GM23338 (cell line): Measurements from ENCODE around the gene TMED10.

Source experiments
- CREB1 ChIP-seq: fragments of 250-450 bp; sonication (Bioruptor Pico); IDR thresholded peaks from 2 replicates; pipeline ENCODE4 v1.5.0; 2020; ENCODE audit warnings: low read depth, mild to moderate bottlenecking, moderate library complexity
- EZH2 ChIP-seq: fragments of 200-600 bp; sonication (generic); IDR thresholded peaks from one replicate; pipeline ENCODE4 v1.8.0; 2017; ENCODE audit warnings: antibody characterized with exemption, mild to moderate bottlenecking, low read depth; ENCODE audit not compliant: unreplicated experiment
- EZH2phosphoT487 ChIP-seq: fragments of 200-600 bp; sonication (generic); IDR thresholded peaks from one replicate; pipeline ENCODE4 v1.8.1; 2018; ENCODE audit warnings: antibody characterized with exemption; ENCODE audit not compliant: unreplicated experiment
- JUNB ChIP-seq: IDR thresholded peaks from one replicate; pipeline ENCODE4 v1.6.1; 2016; ENCODE audit warnings: antibody characterized with exemption; ENCODE audit not compliant: unreplicated experiment
- POLR2AphosphoS5 ChIP-seq: IDR thresholded peaks from 2 replicates; pipeline ENCODE4 v1.6.1; 2016; ENCODE audit warnings: antibody characterized with exemption, low read depth
- STAT1 ChIP-seq: IDR thresholded peaks from one replicate; pipeline ENCODE4 v1.6.1; 2016; ENCODE audit warnings: antibody characterized with exemption; ENCODE audit not compliant: unreplicated experiment
- ZNF114 ChIP-seq: fragments of 250-450 bp; sonication (Bioruptor Pico); IDR thresholded peaks from 2 replicates; pipeline ENCODE4 v1.5.0; 2020; ENCODE audit warnings: mild to moderate bottlenecking, moderate library complexity
- TF ChIP-seq, protein P1 (sequence below), 2 experiments: fragments of 200-600 bp in 1 of 2; sonication (generic) in 1 of 2; conservative IDR thresholded peaks; 2 replicates each; pipeline versions ENCODE4 v1.5.1 to v1.6.1; 2016 to 2017; ENCODE audit warnings: antibody characterized with exemption in 2 of 2, low read depth in 2 of 2, mild to moderate bottlenecking in 2 of 2, moderate library complexity in 1 of 2
- TF ChIP-seq, protein P2 (sequence below): IDR thresholded peaks from one replicate; pipeline ENCODE4 v1.6.1; 2018; ENCODE audit warnings: antibody characterized with exemption; ENCODE audit not compliant: unreplicated experiment
- TF ChIP-seq, protein P3 (sequence below): IDR thresholded peaks from 2 replicates; pipeline ENCODE4 v1.6.1; 2016; ENCODE audit warnings: antibody characterized with exemption

DNA sequence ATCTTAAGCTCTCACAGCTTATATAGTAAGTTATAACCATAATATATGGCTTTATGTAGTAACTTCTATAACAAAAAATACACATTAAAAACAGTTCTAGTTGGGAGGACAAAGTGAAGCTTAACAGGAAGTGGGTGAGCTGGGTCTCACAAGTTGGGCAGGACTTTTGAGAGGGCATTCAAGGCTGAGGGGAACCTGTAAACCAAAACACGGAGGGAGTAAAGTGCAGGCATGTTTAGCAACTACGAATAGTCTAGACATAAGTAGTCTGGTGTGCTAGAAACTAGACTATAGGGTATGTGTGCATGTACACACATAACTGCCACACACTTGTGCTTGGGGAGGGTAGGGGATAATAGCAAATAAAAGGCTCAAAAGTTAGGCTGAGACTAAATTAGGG is 35.4 kb downstream of the TMED10 start:
- TF ChIP-seq, protein P1, sequence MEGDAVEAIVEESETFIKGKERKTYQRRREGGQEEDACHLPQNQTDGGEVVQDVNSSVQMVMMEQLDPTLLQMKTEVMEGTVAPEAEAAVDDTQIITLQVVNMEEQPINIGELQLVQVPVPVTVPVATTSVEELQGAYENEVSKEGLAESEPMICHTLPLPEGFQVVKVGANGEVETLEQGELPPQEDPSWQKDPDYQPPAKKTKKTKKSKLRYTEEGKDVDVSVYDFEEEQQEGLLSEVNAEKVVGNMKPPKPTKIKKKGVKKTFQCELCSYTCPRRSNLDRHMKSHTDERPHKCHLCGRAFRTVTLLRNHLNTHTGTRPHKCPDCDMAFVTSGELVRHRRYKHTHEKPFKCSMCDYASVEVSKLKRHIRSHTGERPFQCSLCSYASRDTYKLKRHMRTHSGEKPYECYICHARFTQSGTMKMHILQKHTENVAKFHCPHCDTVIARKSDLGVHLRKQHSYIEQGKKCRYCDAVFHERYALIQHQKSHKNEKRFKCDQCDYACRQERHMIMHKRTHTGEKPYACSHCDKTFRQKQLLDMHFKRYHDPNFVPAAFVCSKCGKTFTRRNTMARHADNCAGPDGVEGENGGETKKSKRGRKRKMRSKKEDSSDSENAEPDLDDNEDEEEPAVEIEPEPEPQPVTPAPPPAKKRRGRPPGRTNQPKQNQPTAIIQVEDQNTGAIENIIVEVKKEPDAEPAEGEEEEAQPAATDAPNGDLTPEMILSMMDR (conservative IDR thresholded peaks at IDR 0.05; ENCODE audit: low read depth in 2 of 2) = no peak
- no peak for TF ChIP-seq EZH2
- TF ChIP-seq, protein P2, sequence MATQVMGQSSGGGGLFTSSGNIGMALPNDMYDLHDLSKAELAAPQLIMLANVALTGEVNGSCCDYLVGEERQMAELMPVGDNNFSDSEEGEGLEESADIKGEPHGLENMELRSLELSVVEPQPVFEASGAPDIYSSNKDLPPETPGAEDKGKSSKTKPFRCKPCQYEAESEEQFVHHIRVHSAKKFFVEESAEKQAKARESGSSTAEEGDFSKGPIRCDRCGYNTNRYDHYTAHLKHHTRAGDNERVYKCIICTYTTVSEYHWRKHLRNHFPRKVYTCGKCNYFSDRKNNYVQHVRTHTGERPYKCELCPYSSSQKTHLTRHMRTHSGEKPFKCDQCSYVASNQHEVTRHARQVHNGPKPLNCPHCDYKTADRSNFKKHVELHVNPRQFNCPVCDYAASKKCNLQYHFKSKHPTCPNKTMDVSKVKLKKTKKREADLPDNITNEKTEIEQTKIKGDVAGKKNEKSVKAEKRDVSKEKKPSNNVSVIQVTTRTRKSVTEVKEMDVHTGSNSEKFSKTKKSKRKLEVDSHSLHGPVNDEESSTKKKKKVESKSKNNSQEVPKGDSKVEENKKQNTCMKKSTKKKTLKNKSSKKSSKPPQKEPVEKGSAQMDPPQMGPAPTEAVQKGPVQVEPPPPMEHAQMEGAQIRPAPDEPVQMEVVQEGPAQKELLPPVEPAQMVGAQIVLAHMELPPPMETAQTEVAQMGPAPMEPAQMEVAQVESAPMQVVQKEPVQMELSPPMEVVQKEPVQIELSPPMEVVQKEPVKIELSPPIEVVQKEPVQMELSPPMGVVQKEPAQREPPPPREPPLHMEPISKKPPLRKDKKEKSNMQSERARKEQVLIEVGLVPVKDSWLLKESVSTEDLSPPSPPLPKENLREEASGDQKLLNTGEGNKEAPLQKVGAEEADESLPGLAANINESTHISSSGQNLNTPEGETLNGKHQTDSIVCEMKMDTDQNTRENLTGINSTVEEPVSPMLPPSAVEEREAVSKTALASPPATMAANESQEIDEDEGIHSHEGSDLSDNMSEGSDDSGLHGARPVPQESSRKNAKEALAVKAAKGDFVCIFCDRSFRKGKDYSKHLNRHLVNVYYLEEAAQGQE = no peak
- no peak for TF ChIP-seq POLR2AphosphoS5
- no peak for TF ChIP-seq JUNB
- no peak for TF ChIP-seq EZH2phosphoT487
- TF ChIP-seq, protein P3, sequence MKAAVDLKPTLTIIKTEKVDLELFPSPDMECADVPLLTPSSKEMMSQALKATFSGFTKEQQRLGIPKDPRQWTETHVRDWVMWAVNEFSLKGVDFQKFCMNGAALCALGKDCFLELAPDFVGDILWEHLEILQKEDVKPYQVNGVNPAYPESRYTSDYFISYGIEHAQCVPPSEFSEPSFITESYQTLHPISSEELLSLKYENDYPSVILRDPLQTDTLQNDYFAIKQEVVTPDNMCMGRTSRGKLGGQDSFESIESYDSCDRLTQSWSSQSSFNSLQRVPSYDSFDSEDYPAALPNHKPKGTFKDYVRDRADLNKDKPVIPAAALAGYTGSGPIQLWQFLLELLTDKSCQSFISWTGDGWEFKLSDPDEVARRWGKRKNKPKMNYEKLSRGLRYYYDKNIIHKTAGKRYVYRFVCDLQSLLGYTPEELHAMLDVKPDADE = no peak
- no peak for TF ChIP-seq STAT1
- TF ChIP-seq ZNF114 (CRISPR knock-in tag) = no peak
- no peak for TF ChIP-seq CREB1 (CRISPR knock-in tag)
